SK-N-SH treated with all-trans-retinoic acid at 6 μM for 48 hours (cell line): ENCODE data around the gene CD79A.

ENCODE experiments used
- ATAC-seq: fragments of 200-7000 bp; cut with Tn5 transposase; 3 replicates; pipeline ENCODE4 v1.9.1; 2020; ENCODE audit warnings: mild to moderate bottlenecking, moderate library complexity
- ARNTL ChIP-seq: fragments of 450-650 bp; formaldehyde crosslinking; IDR thresholded peaks from 2 replicates; pipeline ENCODE4 v1.5.0; 2020; ENCODE audit warnings: low read depth, mild to moderate bottlenecking, moderate library complexity, borderline replicate concordance
- BACH2 ChIP-seq: fragments of 250-450 bp; sonication (Bioruptor Pico); IDR thresholded peaks from 2 replicates; pipeline ENCODE4 v1.9.0; 2021; ENCODE audit warnings: mild to moderate bottlenecking, borderline replicate concordance
- CSDC2 ChIP-seq: fragments of 250-450 bp; sonication (Bioruptor Pico); IDR thresholded peaks from 2 replicates; pipeline ENCODE4 v1.5.0; 2020; ENCODE audit warnings: mild to moderate bottlenecking, moderate library complexity
- CSRNP3 ChIP-seq: fragments of 250-450 bp; sonication (Bioruptor Pico); IDR thresholded peaks from 2 replicates; pipeline ENCODE4 v1.5.1; 2021; ENCODE audit warnings: mild to moderate bottlenecking, moderate library complexity
- ESRRG ChIP-seq: fragments of 250-450 bp; sonication (Bioruptor Pico); IDR thresholded peaks from 2 replicates; pipeline ENCODE4 v1.6.1; 2021; ENCODE audit warnings: mild to moderate bottlenecking
- GLIS3 ChIP-seq: fragments of 250-450 bp; sonication (Bioruptor Pico); IDR thresholded peaks from 2 replicates; pipeline ENCODE4 v1.5.0; 2020; ENCODE audit warnings: mild to moderate bottlenecking, moderate library complexity
- ISL1 ChIP-seq: fragments of 250-450 bp; sonication (Bioruptor Pico); IDR thresholded peaks from 2 replicates; pipeline ENCODE4 v2.1.2; 2022; ENCODE audit warnings: mild to moderate bottlenecking, moderate library complexity
- OSR1 ChIP-seq: fragments of 250-450 bp; sonication (Bioruptor Pico); IDR thresholded peaks from 2 replicates; pipeline ENCODE4 v1.8.0; 2022; ENCODE audit warnings: moderate library complexity, mild to moderate bottlenecking, inconsistent platforms
- POU6F1 ChIP-seq: fragments of 250-450 bp; sonication (Bioruptor Pico); IDR thresholded peaks from 2 replicates; pipeline ENCODE4 v1.8.0; 2021; ENCODE audit warnings: low read depth, mild to moderate bottlenecking, moderate library complexity, borderline replicate concordance
- PPARA ChIP-seq: fragments of 250-450 bp; sonication (Bioruptor Pico); IDR thresholded peaks from 2 replicates; pipeline ENCODE4 v1.5.0; 2020; ENCODE audit warnings: mild to moderate bottlenecking, borderline replicate concordance
- RARB ChIP-seq: fragments of 250-450 bp; sonication (Bioruptor Pico); IDR thresholded peaks from 2 replicates; pipeline ENCODE4 v1.8.0; 2021; ENCODE audit warnings: mild to moderate bottlenecking, moderate library complexity
- SNAI2 ChIP-seq: fragments of 250-450 bp; sonication (Bioruptor Pico); IDR thresholded peaks from 2 replicates; pipeline ENCODE4 v1.5.0; 2020; ENCODE audit warnings: mild to moderate bottlenecking, moderate library complexity
- TOX ChIP-seq: fragments of 250-450 bp; sonication (Bioruptor Pico); IDR thresholded peaks from 2 replicates; pipeline ENCODE4 v1.8.0; 2021; ENCODE audit warnings: mild to moderate bottlenecking, moderate library complexity, borderline replicate concordance
- TSHZ2 ChIP-seq: fragments of 250-450 bp; sonication (Bioruptor Pico); IDR thresholded peaks from 2 replicates; pipeline ENCODE4 v1.5.0; 2020; ENCODE audit warnings: mild to moderate bottlenecking, moderate library complexity
- ZC3H10 ChIP-seq: fragments of 250-450 bp; sonication (Bioruptor Pico); IDR thresholded peaks from 2 replicates; pipeline ENCODE4 v1.5.1; 2021; ENCODE audit warnings: mild to moderate bottlenecking, moderate library complexity
- ZFP30 ChIP-seq: fragments of 450-650 bp; formaldehyde crosslinking; IDR thresholded peaks from 2 replicates; pipeline ENCODE4 v1.5.0; 2022; ENCODE audit warnings: mild to moderate bottlenecking, moderate library complexity
- ZNF565 ChIP-seq: fragments of 450-650 bp; formaldehyde crosslinking; conservative IDR thresholded peaks from 2 replicates; pipeline ENCODE4 v1.5.0; 2020; ENCODE audit warnings: low read depth, mild to moderate bottlenecking, moderate library complexity
- ZNF8 ChIP-seq: fragments of 450-650 bp; formaldehyde crosslinking; IDR thresholded peaks from 2 replicates; pipeline ENCODE4 v1.5.0; 2020; ENCODE audit warnings: mild to moderate bottlenecking, moderate library complexity
- TF ChIP-seq, protein P1 (sequence below): fragments of 250-450 bp; sonication (Bioruptor Pico); IDR thresholded peaks from 2 replicates; pipeline ENCODE4 v1.5.1; 2020; ENCODE audit warnings: low read depth, mild to moderate bottlenecking, moderate library complexity

CD79A gene

DNA sequence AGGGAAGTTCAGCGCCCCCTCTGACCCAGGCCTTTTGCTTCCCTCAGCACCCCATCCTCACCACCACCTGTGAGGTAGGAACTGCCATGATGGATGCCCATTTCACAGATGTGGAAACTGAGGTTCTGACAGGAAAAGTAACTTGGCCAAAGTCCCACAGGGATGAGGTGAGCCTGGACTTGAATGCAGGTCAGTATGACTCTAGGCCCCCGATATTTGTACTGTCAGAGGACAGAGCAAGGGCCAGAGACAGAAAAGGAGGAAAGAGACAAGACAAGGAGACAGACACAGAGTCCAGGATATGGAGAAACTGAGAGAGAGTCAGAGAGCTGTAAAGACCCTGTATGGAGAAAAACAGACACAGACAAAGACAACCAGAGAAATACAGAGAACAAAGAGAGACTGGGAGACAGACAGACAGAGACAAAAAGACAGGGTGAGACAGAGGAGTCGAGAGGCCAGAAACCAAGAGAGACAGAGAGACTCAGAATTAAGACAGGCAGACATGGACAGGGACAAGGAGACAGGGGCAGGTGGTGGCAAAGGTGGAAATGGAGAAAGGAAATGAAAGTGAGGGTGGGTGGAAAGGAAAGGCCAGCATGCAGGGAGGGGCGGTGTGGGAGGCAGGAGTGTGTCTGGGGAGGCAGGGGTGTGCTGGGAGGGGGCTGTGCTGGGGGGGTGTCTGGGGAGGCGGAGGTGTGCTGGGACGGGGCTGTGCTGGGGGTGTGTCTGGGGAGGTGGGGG lies 46.1 kb downstream of the CD79A start (continued):
- TF ChIP-seq ZFP30 (CRISPR knock-in tag) (no peak), RARB (CRISPR knock-in tag) (no peak), CSRNP3 (no peak), BACH2 (CRISPR knock-in tag) (no peak), GLIS3 (CRISPR knock-in tag) (no peak)
- TF ChIP-seq, protein P1, sequence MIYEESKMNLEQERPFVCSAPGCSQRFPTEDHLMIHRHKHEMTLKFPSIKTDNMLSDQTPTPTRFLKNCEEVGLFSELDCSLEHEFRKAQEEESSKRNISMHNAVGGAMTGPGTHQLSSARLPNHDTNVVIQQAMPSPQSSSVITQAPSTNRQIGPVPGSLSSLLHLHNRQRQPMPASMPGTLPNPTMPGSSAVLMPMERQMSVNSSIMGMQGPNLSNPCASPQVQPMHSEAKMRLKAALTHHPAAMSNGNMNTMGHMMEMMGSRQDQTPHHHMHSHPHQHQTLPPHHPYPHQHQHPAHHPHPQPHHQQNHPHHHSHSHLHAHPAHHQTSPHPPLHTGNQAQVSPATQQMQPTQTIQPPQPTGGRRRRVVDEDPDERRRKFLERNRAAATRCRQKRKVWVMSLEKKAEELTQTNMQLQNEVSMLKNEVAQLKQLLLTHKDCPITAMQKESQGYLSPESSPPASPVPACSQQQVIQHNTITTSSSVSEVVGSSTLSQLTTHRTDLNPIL: no peak

- TF ChIP-seq ESRRG (CRISPR knock-in tag) (no peak), ZNF8 (CRISPR knock-in tag) (no peak), OSR1 (CRISPR knock-in tag) (no peak), POU6F1 (CRISPR knock-in tag) (no peak), ZNF565 (CRISPR knock-in tag) (no peak), ARNTL (no peak), TSHZ2 (no peak), SNAI2 (no peak), CSDC2 (CRISPR knock-in tag) (no peak)
- TF ChIP-seq, protein P1: no peak
- no peak for ATAC-seq
These were observed 47.4 kb downstream of the CD79A start for GRCh38 chr19:41924151-41925145.

DNA sequence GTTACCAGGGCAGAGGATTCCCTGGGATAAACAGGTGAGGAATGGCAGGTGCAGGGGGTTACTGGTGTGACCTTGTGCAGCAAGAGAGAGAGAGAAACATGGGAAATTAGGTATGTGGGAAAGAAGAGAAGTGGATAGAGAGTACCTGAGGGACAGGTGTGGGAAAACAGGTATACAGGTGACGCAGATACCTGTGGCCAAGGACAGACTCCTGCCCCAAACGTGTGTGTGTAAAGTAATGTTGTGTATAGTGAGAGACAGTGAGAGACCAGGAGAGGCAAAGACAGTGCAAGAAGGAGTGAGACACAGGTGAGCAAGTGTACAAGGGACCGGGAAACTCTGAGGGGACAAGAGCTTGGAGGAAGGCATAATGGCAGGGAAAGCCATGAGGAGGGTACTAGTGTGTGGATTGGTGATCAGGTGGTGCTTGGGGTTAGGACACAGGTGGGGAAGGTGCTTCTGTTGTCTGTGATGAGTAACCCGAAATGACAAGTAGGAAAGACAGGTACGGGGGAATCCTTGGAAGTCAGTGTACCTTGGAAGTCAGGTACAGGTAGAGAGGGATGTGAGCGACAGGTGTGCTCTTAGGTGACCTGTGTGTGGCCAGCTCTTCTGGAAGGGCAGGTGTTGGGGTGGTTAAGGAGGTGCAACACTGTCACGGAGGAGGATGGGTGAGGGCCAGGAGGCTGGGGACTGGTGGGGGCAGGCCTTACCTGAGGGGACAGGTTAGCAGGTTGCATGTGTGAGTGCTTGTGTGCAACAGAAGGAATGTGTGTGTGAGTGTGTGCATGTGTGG lies 48.3 kb downstream of the CD79A start:
- ATAC-seq: no peak
- TF ChIP-seq GLIS3 (CRISPR knock-in tag): no peak
- TF ChIP-seq TSHZ2: no peak
- TF ChIP-seq TOX (CRISPR knock-in tag): no peak
- TF ChIP-seq ISL1 (CRISPR knock-in tag): no peak
- no peak for TF ChIP-seq ESRRG (CRISPR knock-in tag)
- no peak for TF ChIP-seq ZNF565 (CRISPR knock-in tag)
- TF ChIP-seq ZNF8 (CRISPR knock-in tag): no peak
- TF ChIP-seq ZC3H10 (CRISPR knock-in tag): no peak
- no peak for TF ChIP-seq BACH2 (CRISPR knock-in tag)
- no peak for TF ChIP-seq PPARA (CRISPR knock-in tag)
- TF ChIP-seq CSDC2 (CRISPR knock-in tag): no peak
- TF ChIP-seq ARNTL: no peak
